ENCODE results near the gene ATAD3C. TPM values are rescaled to one million over a fixed set of nuclear protein-coding genes. Genes with fewer than 3 reads are reported as not detected.
"Not testable (repeated sequence)": the region's sequence is repeated elsewhere in the genome, so short reads cannot be mapped to it uniquely, and the experiment has no call there.

ATAD3C gene
- total RNA-seq, 1 experiment from 2014 or later: 0.05 TPM

DNA sequence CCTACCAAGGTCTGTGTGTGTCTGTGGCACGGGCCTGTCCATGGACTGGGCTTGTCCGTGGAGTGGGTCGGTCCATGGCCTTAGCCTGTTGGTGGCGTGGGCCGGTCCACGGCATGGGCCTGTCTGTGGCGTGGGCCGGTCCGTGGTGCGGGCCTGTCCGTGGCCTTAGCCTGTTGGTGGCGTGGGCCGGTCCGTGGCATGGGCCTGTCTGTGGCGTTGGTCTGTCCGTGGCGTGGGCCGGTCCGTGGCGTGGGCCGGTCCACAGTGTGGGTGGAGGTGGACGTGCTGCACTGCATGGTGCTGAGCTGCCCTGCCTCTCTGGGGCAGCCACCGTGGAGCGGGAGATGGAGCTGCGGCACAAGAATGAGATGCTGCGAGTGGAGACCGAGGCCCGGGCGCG is 32.3 kb downstream of the ATAD3C start:
- in situ Hi-C loops (cut with HindIII; ENCODE audit: low pct_unique_long_range_greater_than_20kb, low sequenced_read_pairs); DNase-seq (ENCODE audit: low read depth, low spot score): not testable (repeated sequence)

DNA sequence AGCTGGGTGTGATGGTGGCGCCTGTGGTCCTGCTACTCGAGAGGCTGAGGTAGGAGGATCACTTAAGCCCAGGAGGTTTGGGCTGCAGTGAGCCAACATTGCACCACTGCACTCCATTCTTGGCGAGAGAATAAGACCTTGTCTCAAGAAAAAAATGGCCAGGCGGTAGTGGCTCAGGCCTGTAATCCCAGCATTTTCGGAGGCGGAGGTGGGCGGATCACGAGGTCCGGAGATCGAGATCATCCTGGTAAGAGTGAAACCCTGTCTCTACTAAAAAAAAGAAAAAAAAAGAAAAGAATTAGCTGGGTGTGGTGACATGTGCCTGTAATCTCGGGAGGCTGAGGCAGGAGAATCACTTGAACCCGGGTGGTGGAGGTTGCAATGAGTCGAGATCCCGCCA is 33.4 kb downstream of the ATAD3C start:
- no peak for DNase-seq (ENCODE audit: low read depth, low spot score)
- in situ Hi-C loops (cut with HindIII; ENCODE audit: low pct_unique_long_range_greater_than_20kb, low sequenced_read_pairs): no loop called here

DNA sequence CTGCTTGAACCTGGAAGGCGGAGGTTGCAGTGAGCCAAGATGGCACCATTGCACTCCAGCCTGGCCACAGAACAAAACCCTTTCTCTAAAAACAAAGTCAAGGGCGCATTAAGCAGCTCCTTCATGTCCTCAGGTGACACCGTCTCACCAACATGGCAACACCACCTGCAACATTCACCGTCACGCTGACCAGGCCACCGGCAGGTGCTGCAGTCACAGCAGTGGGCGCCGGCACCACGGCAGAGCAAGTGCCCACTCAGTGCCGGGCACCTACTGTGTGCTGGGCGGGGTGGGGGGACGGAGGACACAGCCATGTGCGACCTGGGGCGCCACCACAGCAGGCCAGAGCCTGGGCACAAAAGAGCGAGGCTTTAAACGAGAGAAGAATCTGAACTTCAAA is 34.2 kb downstream of the ATAD3C start:
- no peak for DNase-seq (ENCODE audit: low read depth, low spot score)
- in situ Hi-C loops (cut with HindIII; ENCODE audit: low pct_unique_long_range_greater_than_20kb, low sequenced_read_pairs): no loop called here

DNA sequence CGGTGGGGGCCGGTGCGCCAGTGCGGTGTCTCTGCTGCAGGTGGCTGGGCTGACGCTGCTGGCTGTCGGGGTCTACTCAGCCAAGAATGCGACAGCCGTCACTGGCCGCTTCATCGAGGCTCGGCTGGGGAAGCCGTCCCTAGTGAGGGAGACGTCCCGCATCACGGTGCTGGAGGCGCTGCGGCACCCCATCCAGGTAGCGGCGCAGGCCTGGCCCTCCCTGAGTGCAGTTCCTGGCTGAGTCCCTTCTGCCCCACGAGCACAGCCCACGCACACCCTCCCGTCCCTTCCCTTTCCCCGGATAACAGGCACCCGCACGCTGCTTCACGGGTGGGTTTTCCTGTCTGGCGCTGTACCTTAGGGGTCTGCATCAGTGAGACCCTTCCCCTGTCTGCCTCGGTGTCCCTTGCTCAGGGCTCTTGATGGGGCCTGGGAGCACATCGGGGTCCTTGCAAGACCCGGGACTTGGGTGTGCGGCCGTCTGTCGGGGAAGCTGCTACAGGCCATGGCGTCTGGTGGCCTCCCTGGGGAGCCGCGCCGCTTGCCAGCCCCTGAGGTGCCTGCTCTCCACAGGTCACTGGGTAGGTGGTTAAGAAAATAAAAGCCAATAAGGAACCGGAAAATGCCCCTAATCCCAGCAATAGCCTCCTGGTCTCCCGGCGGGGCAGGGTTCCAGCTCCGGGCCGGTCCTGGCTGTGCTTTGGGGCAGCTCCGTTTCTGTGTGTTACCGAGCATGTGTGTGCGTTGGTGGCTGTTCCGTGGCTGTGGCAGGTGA is 35.7 kb downstream of the ATAD3C start:
- in situ Hi-C loops (cut with HindIII; ENCODE audit: low pct_unique_long_range_greater_than_20kb, low sequenced_read_pairs); DNase-seq (ENCODE audit: low read depth, low spot score): not testable (repeated sequence)

DNA sequence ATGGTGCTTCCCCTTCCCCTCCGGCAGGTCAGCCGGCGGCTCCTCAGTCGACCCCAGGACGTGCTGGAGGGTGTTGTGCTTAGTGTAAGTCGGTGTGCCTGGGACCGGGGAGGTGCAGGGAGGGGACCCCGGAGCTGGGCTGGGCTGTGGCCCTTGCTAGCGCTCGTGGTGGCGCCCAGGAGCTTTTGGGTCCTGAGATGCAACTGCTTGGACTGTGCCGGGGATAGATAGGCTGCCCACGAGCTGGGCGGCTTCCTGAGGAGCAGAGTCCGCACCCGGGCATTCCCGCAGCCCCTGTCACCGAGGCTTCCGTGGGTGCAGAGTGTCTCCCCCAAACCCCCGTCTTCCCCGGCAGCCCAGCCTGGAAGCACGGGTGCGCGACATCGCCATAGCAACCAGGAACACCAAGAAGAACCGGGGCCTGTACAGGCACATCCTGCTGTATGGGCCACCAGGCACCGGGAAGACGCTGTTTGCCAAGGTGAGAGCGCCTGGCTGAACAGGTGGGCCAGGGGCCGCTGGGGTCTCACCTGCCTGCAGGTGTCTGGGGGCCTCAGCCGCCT is 36.3 kb downstream of the ATAD3C start:
- in situ Hi-C loops (cut with HindIII; ENCODE audit: low pct_unique_long_range_greater_than_20kb, low sequenced_read_pairs); DNase-seq (ENCODE audit: low read depth, low spot score): not testable (repeated sequence)

DNA sequence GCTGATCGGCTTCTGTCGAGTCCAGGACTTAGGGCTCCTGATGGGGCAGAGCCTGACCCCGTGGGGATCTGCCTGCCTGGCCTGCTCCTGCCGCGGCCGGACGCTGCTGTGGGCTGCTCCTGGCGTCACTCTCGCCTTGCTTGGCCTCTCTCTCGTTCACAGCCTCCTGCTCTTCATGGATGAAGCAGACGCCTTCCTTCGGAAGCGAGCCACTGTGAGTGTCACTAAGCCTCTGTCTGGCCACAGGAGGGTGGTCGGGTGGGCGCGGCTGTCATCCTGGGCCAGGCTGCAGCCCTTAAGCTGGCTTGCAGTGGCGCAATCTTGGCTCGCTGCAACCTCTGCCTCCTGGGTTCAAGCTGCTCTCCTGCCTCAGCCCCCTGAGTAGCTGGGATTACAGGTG is 38.2 kb downstream of the ATAD3C start:
- in situ Hi-C loops (cut with HindIII; ENCODE audit: low pct_unique_long_range_greater_than_20kb, low sequenced_read_pairs): no loop called here
- DNase-seq (ENCODE audit: low read depth, low spot score): no peak

DNA sequence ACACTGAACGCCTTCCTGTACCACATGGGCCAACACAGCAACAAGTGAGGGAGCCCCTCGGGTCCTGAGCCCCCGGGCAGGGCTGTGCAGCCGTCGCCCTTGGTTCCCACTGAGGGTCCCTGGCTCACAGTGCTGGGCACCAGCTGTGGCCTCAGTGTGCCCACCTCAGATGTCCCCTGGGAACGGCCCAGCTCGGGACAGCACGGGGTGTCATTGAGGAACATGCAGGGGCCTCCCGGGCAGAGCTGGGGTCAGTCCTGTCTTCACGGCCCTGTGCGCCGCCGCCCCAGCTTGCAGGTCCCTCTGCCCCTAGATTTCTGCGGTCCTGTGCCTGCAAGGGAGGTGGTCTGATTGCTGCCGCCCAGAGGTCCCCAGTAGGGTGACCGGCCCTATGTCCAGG is 39.7 kb downstream of the ATAD3C start:
- no peak for DNase-seq (ENCODE audit: low read depth, low spot score)
- in situ Hi-C loops (cut with HindIII; ENCODE audit: low pct_unique_long_range_greater_than_20kb, low sequenced_read_pairs): no loop called here

DNA sequence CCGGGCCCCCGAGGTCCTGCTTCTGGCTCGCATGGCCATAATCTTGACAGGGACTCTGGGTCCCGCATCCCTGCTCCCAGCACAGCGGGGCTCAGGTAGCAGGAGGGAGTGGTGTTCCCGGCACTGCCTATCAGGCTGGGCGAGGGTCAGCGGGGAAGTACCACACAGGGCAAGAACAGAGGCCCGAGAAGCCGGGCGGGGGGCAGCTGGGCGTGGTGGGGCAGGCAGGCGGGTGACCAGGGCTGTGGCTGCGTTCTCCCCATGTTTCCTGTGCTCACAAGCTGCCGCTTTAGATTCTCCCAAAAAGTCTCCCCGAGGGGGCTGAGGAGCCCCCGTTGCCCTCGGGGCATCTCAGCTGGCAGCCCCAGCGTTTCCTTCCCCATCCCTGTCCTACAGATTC is 40.4 kb downstream of the ATAD3C start:
- in situ Hi-C loops (cut with HindIII; ENCODE audit: low pct_unique_long_range_greater_than_20kb, low sequenced_read_pairs): no loop called here
- no peak for DNase-seq (ENCODE audit: low read depth, low spot score)

DNA sequence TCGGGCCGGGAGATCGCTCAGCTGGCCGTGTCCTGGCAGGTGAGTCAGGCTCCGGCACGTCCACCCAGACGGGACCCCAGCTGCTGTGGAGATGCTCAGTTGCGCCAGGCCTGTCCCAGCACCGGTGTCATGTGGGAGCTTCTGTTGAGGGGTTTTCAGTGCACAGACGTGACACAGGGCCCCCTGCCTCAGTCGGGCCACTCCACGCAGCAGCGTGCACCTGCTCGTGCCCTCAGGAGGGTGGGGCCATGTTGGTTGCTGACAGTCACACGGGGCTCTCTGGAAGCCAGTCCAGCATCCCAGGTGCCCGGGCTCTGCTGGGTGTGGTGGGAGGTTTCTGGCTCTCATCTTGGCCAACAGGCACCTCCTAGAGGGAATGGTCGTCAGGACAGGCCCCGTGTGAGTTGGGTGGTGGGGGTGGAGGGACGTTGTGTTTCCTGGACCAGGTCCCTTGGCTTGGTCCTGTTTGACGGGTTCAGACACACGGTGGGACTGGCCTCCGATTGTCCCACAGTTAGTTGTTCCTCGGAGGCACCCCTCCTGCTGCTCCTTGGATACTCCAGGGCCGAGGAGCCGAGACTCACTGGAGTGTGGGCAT is 41.2 kb downstream of the ATAD3C start:
- in situ Hi-C loops (cut with HindIII; ENCODE audit: low pct_unique_long_range_greater_than_20kb, low sequenced_read_pairs): no loop called here
- DNase-seq (ENCODE audit: low read depth, low spot score): no peak

DNA sequence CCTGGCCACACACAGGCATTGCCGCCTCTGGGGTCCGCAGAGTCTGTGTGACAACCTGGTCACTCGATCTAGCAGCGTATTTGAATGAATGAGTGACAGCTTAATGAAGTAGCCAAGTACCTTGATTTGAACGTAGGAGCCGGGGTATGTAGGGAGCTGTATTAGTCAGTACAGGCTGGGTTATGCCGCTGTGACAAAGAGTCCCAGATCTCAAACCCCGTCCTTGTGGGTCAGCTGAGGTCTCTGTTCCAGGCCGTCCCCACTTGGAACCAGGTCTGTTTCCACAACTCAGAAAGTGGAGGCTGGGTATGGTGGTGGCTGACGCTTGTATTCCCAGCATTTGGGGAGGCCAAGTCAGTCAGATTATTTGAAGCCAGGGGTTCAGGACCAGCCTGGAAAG is 42.1 kb downstream of the ATAD3C start:
- in situ Hi-C loops (cut with HindIII; ENCODE audit: low pct_unique_long_range_greater_than_20kb, low sequenced_read_pairs): no loop called here
- no peak for DNase-seq (ENCODE audit: low read depth, low spot score)

DNA sequence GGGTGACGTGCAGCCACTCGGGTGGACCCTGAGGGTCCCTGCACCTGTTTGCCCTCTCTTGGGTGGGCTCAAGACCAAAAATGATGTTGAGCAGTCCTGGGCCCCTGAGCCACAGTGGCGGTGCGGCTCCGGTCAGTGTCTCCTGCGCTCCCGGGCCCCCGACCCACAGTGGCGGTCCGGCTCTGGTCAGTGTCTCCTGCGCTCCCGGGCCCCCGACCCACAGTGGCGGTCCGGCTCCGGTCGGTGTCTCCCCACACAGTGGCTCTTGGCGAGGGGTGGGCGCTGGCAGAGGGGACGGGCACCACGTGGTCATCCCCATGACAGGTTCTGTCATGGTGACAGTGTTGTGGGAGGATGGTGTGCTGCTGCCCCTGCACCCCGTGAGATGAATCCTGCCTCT is 44.8 kb downstream of the ATAD3C start:
- not testable (repeated sequence) for DNase-seq (ENCODE audit: low read depth, low spot score)

DNA sequence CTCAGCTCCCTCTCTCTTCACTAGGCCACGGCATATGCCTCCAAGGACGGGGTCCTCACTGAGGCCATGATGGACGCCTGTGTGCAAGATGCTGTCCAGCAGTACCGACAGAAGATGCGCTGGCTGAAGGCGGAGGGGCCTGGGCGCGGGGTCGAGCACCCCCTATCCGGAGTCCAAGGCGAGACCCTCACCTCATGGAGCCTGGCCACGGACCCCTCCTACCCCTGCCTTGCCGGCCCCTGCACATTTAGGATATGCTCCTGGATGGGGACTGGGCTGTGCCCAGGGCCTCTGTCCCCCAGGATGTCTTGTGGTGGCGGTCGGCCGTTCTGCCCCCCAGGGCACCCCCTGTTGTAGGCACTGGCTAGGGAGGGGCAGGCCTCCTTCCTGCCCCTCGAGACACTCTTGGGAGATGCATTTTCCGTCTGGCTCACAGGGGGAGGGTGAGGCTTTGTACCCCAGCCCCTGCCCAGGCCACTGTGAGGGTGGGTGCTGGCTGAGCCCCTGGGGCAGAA is 46.0 kb downstream of the ATAD3C start:
- DNase-seq (ENCODE audit: low read depth, low spot score); in situ Hi-C loops (cut with HindIII; ENCODE audit: low pct_unique_long_range_greater_than_20kb, low sequenced_read_pairs): not testable (repeated sequence)

More for the DNA sequence above, 44.8 kb downstream of the ATAD3C start:
- in situ Hi-C loops (cut with HindIII; ENCODE audit: low pct_unique_long_range_greater_than_20kb, low sequenced_read_pairs): not testable (repeated sequence)

DNA sequence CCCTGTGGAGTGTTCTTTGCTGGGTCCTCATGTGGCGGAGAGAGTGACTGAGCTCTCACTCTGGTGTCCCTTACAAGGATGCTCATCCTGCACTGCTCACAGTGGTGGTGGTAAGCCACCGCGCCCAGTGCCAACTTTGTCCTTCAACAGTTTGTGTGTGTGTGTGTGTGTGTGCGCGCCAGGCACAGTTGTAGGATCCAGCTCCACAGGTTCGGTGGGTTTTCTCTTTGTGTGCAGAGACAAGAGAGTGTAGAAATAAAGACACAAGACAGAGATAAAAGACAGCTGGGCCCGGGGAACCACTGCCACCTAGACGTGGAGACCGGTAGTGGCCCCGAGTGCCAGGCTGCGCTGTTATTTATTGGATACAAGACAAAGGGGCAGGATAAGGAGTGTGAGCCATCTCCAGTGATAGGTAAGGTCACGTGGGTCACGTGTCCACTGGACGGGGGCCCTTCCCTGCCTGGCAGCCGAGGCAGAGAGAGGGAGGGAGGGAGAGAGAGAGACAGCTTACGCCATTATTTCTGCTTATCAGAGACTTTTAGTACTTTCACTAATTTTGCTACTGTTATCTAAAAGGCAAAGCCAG is 55.4 kb downstream of the ATAD3C start:
- in situ Hi-C loops (cut with HindIII; ENCODE audit: low pct_unique_long_range_greater_than_20kb, low sequenced_read_pairs): not testable (repeated sequence)

DNA sequence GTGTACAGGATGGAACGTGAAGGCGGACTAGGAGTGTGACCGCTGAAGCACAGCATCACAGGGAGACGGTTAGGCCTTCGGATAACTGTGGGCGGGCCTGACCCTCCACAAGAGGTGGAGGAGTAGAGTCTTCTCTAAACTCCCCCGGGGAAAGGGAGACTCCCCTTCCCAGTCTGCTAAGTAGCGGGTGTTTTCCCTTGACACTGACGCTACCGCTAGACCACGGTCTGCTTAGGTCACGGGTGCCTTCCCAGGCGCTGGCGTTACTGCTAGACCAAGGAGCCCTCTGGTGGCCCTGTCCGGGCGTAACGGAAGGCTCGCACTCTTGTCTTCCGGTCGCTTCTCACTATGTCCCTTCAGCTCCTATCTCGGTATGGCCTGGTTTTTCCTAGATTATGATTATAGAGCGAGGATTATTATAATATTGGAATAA is 55.9 kb downstream of the ATAD3C start:
- peak; percentile 45 for DNase-seq (ENCODE audit: low read depth, low spot score)
- in situ Hi-C loops (cut with HindIII; ENCODE audit: low pct_unique_long_range_greater_than_20kb, low sequenced_read_pairs): not testable (repeated sequence)

More for the DNA sequence above, 55.4 kb downstream of the ATAD3C start:
- DNase-seq (ENCODE audit: low read depth, low spot score): peak; percentile 73

DNA sequence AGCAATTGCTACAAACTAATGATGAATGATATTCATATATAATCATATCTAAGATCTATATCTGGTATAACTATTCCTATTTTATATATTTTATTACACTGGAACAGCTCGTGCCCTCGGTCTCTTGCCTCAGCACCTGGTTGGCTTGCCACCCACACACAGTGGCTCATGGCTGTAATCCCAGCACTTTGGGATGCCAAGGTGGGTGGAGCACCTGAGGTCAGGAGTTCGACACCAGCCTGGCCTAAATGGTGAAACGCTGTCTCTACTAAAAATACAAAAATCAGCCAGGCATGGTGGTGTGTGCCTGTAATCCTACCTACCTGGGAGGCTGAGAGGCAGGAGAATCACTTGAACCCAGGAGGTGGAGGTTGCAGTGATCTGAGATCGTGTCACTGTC is 56.3 kb downstream of the ATAD3C start:
- in situ Hi-C loops (cut with HindIII; ENCODE audit: low pct_unique_long_range_greater_than_20kb, low sequenced_read_pairs); DNase-seq (ENCODE audit: low read depth, low spot score): not testable (repeated sequence)

DNA sequence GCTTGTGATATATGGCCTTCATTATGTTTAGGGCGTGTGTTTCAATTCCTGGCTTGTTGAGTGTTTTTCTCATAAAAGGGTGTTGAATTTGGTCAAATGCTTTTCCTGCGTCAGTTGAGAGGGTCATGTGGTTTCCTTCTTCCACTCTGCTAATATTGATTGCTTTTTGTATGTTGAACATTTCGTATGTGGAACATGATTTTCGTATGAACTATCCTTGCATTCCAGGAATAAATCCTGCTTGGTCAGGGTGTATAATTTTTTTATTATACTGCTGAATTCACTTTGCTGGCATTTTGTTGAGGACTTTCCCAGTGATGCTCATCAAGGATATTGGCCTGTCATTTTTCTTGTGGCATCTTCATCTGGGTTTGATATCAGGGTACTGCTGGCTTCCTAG is 57.8 kb downstream of the ATAD3C start:
- DNase-seq (ENCODE audit: low read depth, low spot score): no peak
- in situ Hi-C loops (cut with HindIII; ENCODE audit: low pct_unique_long_range_greater_than_20kb, low sequenced_read_pairs): no loop called here

DNA sequence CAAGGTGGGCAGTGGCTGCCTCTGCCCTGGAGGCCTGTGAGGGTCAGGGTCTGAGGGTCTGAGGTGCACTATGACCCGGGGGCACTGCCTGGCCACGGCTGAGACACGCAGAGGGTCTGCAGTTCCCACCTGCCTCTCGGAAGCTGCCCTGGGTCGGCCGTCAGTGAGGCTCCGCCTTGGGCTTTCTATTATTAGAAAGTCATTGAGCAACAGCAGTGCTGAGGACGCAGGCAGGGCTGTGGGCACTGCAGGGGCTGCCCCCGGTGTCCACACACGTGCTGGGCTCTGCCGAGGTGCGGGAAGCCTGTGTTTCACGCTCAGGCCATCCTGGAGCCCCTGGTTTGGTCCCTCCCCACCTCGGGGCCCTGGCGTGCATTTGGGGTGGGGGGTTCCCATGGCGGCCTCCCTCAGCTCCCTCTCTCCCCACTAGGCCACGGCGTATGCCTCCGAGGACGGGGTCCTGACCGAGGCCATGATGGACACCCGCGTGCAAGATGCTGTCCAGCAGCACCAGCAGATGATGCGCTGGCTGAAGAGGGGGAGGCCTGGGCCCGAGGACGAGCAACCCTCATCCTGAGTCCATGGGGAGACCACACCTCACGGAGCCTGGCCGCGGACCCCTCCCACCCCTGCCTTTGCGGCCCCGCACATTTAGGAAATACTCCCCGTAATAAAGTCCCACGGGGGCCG is 59.4 kb downstream of the ATAD3C start:
- not testable (repeated sequence) for DNase-seq (ENCODE audit: low read depth, low spot score)

DNA sequence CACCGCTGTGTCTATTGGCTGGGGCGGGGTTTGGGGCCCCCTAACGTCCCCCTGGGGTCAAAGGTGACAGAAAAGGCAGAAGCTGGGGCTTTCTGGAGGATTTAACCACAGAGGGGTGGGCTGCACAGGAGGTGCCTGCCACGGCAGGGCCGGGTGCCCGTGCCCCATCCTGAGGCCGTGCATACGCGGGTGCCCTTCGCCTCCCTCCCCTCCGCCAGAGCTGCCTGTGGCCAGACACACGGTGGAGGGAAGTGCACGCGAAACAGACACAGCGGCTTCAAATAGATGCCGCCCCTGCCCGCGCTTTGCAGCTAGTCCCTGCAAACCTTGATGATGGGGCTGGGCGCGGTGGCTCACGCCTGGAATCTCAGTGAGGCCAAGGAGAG is 60.0 kb downstream of the ATAD3C start:
- in situ Hi-C loops (cut with HindIII; ENCODE audit: low pct_unique_long_range_greater_than_20kb, low sequenced_read_pairs); DNase-seq (ENCODE audit: low read depth, low spot score): not testable (repeated sequence)

More for the DNA sequence above, 59.4 kb downstream of the ATAD3C start:
- in situ Hi-C loops (cut with HindIII; ENCODE audit: low pct_unique_long_range_greater_than_20kb, low sequenced_read_pairs): not testable (repeated sequence)

Measured in SK-MEL-5 (cell line).